HG03575 (cell line): Measurements from ENCODE around the gene OAS2.

ENCODE experiments used
- ATAC-seq: cut with Tn5 transposase; IDR thresholded peaks from one replicate; pipeline ENCODE4 v1.9.1; 2021; ENCODE audit not compliant: unreplicated experiment, insufficient number of reproducible peaks, low FRiP score; ENCODE audit errors: extremely low read depth

Gene OAS2

GRCh38 chr12:113052326-113052725 is 74.0 kb downstream of the OAS2 start:
- no peak for ATAC-seq

DNA sequence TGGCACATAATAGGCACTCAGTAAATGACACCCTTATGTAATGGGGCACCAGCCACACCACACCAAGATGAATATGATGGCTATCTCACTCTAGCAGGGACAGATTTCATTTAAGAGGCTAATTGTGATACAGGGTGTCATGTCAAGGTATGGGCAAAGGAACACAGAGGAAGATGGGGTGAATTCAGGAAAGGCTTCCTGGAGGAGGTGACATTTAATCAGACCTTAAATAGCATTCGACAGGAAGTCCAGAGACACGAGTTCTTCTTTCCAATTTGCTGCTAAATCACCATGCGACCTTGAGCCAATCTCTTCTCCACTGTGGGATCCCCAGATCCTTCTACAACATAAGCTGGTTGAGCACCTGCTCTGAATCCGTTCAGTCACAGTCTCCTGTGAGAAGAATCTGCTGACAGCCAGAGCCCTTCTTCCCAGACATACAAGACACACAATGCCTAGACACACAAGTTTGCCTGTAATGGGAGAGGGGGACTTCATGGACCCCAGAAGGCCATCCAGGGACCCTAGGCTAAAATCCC is 76.7 kb downstream of the OAS2 start:
- no peak for ATAC-seq

DNA sequence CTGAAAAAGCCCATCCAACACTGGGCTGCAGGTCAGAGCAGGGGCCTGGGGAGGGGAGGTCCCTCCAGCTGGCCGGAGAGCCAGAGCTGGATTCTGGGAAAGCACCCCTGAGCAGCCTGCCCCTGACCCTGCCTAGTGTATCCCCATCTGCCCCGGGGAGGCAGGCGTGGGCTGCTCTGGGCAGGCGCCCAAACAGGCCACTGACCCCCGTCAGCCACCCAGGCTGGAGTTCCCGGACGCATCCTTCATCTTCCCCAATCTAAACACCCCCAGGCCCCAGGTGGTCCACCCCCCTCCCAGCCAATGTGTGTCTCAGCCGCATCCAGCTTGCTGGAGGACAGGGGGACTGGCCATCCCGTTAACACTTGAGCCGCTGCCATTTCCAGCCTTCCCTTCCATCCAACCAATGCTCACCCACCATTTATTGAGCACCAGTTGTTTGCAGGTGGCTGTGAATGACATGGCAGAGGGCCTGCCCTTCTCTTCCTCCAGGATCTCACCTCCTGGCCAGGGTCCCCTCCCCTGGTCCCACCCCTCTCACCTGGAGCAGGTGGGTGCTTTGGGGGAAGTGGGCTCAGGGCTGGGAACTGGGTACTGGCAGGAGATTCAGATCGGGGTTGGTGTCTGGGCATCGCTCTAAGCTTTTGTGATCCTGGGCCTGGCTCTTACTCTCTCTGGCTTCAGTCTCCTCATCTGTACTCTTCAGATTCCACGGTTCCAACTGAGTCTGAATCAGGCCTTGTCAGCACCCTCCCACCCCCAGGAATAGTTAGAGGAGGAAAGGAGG is 77.5 kb downstream of the OAS2 start:
- ATAC-seq, result no peak

- no peak for ATAC-seq
Observed at GRCh38 chr12:113056381-113056630, 78.0 kb downstream of the OAS2 start.

GRCh38 chr12:113056631-113057488 is 78.5 kb downstream of the OAS2 start, which contains the start of gene DTX1:
DTX1 (plus strand) TSS chr12:113056730; CDS start chr12:113058193, 1,463 bp downstream.
- no peak for ATAC-seq

- ATAC-seq, result no peak
Observed at GRCh38 chr12:113057565-113058485, 79.5 kb downstream of the OAS2 start.

GRCh38 chr12:113058553-113058952 is 80.2 kb downstream of the OAS2 start:
- no peak for ATAC-seq

DNA sequence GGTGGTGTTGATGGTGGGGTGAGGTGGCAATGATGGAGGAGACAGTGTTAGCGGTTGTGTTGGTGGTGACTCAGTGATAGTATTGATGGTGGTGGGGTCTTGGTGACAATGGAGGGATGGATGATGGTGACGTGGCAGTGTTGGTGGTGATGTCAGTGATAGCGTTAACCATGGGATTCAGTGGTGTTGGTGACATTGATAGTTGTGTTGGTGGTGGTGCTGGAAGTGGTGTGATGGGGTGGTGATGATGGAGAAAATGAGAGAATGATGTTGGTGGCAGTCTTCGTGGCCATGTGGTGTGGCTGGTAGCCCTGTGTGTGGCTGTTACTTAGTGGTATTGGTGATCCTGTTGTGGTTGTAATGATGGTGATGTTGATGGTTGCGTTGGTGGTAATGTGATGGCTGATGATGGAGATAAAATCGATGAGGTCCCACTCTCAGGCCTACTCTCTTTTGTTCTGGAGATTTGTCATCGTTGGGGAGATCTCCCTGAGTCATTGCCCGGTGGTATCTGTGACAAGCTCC is 80.8 kb downstream of the OAS2 start:
- no peak for ATAC-seq

- ATAC-seq, result no peak
Observed at GRCh38 chr12:113060336-113060960, 82.1 kb downstream of the OAS2 start.

GRCh38 chr12:113061061-113061694 is 82.9 kb downstream of the OAS2 start:
- ATAC-seq, result no peak
